Renal cortical epithelial cell (primary cell): ENCODE data around the gene HDGFL2. TPM values are rescaled to one million over a fixed set of nuclear protein-coding genes. Genes with fewer than 3 reads are reported as not detected.

Source experiments
- DNase-seq: peaks from one replicate; pipeline ENCODE4 v3.0.0-alpha.2; 2011; ENCODE audit warnings: low read depth
- total RNA-seq: library from RNA; depleted of rRNA; stranded (reverse); fragments of >200 nt; gene quantifications from 2 replicates; pipeline ENCODE4 v1.2.3, GENCODE V29; 2014

Gene HDGFL2
- total RNA-seq, 1 donor from 2014 or later = 59.5 TPM

DNA sequence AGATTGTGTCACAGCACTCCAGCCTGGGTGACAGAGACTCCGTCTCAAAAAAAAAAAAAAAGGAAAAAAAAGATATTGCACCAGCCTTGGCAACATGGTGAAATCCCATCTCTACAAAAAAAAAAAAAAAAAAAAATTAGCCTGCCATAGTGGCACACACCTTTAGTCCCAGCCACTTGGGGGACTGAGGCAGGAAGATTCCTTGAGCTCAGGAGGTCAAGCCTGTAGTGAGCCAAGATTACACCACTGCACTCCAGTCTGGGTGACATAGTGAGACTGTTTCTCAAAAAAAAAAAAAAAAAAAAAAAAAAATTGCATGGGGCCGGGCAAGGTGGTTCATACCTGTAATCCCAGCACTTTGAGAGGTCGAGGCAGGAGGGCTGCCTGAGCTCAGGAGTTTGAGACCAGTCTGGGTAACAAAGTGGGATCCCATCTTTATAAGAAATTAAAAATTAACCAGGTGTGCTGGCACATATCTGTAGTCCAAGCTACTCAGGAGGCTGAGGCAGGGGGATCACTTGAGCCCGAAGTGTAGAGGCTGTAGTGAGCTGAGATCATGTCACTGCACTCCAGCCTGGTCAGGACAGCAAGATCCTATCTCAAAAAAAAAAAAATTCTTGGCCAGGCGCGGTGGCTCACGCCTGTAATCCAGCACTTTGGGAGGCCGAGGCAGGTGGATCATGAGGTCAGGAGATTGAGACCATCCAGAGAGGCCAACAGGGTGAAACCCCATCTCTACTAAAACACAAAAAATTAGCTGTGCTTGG, 7.1 kb upstream of the HDGFL2 start:
- no peak for DNase-seq

DNA sequence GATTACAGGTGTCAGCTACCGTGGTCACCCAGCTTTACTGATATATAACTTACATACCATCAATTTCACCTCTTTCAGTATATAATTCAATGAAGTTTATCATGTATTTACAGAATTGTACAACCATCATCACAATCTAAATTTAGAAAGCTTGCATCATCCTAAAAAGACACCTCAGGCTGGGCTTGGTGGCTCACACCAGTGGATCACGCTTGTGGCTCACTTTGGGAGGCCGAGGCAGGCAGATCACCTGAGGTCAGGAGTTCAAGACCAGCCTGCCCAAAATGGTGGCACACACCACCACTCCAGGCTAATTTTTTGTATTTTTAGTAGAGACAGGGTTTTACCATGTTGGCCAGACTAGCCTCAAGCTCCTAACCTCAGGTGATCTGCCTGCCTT, 4.3 kb upstream of the HDGFL2 start:
- no peak for DNase-seq

- DNase-seq = peak; percentile 100
Observed at GRCh38 chr19:4471403-4472173, 509 bp upstream of the HDGFL2 start.

DNA sequence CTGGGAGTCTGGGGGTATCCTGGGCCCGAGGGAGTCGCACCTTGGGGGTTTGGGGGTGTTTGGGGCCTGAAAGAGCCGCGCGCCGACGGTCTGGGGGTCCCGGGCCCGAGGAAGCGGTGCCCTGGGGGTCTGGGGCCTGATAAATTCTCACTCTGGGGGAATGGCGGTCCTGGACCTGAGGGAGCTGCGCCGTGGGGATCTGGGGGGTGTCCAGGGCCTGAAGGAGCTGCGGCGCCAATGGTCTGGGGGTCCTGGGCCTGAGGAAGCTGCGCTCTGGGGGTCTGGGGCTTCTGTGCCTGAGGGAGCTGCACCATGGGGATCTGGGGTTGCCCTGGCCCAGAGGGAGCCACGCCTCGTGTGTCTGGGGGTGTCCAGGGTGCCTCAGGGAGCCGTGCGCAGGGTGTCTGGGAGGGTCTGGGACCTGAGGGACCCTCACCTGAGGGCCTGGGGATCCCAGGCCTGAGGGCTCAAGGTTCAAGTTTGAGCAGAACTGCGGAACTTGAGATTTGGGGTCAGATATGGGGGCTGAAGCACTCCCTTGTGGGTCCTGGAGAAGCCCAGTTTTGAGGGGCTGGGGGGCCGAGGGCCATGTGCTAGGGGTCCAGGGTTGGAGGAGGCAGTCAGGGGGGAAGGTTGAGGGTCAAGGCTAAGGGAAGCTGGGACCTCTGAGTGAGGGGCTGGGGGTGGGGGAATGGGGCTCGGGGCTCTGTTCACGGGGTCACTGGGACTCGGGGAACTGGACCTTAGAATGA, 1.1 kb downstream of the HDGFL2 start:
- DNase-seq = no peak

DNA sequence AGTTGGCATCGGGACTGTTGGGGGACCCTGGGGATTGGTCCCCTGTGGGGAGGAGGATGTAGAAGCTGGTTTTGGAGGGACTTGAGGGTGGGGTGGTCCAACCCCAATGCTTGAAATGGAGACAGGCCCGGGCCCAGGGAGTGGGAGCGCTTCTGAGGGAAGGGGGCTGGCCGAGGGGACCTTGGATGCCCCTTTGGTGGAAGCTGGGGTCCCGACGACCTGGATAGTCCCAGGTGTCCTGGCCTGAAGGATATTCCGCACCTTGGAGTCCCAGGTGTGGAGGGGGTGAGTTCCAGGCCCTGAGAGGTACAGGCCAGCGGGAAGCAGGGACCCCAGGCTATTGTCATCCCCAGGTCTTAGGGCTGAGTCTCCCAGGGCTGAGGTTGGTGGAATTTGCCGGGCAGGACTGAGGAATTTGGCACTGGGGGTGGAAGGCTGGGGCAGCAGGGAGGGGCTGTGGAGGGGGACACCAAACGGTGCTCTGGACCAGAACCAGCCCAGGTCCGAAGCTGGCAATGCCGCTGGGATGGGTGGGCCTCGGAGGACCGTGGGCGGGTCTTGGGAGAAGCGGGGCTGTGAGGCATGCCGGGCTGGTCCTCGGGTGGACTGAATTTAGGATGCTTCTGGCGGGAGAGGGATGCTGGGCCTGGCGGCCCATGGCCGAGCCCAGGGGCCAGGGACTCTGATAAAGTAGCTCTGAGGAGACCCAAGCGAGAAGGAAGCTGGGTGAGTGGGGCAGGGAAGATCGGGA, 1.8 kb downstream of the HDGFL2 start:
- no peak for DNase-seq

DNA sequence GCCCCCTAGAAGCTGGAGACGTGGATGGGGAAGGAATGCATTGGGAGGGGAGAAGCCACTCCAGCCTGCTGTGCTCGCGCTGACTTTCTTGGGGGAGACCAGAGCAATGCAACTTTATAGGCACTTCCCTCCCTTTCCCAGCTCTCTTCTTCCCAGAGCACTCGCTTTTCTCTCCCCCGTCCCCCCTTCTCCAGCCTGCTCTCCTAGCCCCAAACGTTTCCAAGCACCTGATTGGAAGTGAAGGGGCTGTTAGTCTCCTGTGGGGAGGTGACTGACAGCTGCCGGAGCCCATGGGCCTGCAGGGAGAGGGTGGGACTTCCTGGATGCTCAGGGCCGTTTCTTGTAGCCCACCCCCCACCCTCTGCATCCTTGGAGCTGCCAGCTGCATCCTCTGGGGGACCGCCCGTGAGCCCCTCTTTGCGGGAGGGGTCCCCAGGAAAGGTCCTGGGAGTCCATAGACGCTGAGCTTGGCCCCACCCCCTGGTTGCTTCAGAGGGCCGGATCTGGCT, 2.5 kb downstream of the HDGFL2 start:
- peak; percentile 29 for DNase-seq

DNA sequence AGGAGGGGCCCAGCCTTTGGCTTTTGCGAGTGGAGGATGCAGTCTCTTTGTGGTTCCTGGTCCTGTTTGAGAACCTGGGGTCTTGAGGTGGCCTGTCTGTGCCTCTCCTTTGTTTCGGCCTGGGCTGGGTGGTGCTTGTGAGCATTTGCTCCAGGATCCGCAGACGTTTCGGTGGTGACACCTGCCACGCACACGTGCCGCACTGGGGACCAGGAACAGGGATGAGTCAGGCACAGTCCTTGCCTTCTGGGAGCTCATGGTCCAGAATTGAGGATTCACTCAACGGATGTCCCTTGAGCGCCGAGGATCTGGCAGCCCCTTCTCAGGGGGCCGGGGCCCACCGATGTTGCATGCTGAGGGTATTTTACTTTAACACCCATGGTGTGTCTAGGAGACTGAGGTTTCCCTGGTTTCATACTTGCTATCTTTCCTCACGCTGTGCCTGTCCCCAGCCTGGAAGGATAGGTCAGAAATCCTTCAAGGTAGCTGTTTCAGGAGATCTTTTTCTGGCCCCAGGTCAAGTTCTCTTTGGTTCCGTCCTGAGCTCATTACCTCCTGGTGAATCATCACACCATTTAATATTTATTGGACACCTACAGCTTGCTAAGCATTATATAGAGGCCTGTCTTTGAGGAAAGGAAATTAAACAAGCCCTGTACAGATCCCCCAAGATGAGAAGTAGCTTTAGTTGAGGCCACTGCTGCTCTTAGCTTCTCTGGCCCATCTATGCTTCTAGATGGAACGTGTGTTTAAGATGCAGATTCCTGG, 5.1 kb downstream of the HDGFL2 start:
- peak; percentile 28 for DNase-seq

- DNase-seq = no peak
Observed at GRCh38 chr19:4482721-4483364, 10.7 kb downstream of the HDGFL2 start.

GRCh38 chr19:4483385-4483784, 11.3 kb downstream of the HDGFL2 start:
- no peak for DNase-seq

DNA sequence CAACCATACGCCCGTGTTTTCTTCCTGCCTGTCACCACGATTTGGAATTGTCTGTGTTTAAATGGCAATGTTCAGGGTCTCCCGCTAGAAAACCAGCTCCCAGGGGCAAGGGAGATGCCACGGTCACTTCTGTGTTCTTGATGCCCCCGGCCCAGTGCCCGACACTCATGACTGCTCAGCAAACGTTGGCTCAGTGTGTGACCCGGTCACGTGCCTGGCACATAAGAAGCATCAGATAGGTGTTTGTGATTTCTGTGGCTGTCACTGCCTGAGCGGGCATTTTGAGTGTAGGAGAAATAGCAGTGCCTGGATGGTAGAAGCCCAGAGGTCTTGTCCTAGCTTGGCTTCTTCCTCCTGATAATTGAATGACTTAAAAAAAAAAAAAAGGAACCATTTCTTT, 15.5 kb downstream of the HDGFL2 start:
- DNase-seq = no peak

DNA sequence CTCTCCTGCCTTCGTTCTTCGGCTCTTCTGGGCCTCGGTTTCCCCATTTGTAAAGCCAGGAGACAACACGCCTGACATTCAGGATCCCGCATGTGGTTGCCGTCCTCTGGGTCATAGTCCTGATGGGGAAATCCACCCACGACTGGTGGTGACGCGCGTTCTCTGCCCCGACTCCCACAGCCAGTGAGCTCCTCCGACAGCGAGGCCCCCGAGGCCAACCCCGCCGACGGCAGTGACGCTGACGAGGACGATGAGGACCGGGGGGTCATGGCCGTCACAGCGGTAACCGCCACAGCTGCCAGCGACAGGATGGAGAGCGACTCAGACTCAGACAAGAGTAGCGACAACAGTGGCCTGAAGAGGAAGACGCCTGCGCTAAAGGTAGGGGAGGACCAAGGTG, 16.4 kb downstream of the HDGFL2 start:
- no peak for DNase-seq

- DNase-seq = no peak
Observed at GRCh38 chr19:4491446-4491845, 19.3 kb downstream of the HDGFL2 start.

GRCh38 chr19:4492337-4493103, 20.4 kb downstream of the HDGFL2 start:
- no peak for DNase-seq

- DNase-seq = no peak
Observed at GRCh38 chr19:4493104-4493928, 21.2 kb downstream of the HDGFL2 start.

DNA sequence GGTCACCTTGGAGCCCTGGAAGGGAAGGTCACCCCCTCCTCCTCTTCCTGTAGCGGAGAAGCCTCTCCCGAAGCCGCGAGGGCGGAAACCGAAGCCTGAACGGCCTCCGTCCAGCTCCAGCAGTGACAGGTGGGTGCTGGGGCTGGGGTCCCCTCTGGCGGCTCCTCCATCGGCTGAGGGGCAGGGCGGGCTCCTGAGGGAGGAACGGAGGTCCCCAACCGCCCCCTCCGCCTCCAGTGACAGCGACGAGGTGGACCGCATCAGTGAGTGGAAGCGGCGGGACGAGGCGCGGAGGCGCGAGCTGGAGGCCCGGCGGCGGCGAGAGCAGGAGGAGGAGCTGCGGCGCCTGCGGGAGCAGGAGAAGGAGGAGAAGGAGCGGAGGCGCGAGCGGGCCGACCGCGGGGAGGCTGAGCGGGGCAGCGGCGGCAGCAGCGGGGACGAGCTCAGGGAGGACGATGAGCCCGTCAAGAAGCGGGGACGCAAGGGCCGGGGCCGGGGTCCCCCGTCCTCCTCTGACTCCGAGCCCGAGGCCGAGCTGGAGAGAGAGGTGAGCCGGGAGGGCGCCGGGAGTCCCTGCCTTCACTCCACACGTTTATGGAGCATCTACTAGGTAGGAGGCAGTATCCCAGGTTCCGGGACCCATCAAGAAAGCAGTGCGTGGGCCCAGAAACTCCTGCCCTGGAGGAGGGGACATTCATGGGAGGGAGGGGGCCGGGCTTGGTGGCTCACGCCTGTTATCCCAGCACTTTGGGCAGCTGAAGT, 22.0 kb downstream of the HDGFL2 start:
- no peak for DNase-seq

GRCh38 chr19:4494691-4495064, 22.6 kb downstream of the HDGFL2 start:
- no peak for DNase-seq

- no peak for DNase-seq
Observed at GRCh38 chr19:4495471-4495870, 23.4 kb downstream of the HDGFL2 start.

GRCh38 chr19:4496304-4496703, 24.2 kb downstream of the HDGFL2 start:
- no peak for DNase-seq
